Activated naive CD4-positive, alpha-beta T cell (primary cell): ENCODE measurements around the gene F8A2.
"Not testable (repeated sequence)": the region's sequence is repeated elsewhere in the genome, so short reads cannot be mapped to it uniquely, and the experiment has no call there.

ENCODE experiments used
- DNase-seq, 4 experiments: peaks; one replicate each; lab custom pipeline; 2025; lab: John Stamatoyannopoulos, UW

F8A2 gene

DNA sequence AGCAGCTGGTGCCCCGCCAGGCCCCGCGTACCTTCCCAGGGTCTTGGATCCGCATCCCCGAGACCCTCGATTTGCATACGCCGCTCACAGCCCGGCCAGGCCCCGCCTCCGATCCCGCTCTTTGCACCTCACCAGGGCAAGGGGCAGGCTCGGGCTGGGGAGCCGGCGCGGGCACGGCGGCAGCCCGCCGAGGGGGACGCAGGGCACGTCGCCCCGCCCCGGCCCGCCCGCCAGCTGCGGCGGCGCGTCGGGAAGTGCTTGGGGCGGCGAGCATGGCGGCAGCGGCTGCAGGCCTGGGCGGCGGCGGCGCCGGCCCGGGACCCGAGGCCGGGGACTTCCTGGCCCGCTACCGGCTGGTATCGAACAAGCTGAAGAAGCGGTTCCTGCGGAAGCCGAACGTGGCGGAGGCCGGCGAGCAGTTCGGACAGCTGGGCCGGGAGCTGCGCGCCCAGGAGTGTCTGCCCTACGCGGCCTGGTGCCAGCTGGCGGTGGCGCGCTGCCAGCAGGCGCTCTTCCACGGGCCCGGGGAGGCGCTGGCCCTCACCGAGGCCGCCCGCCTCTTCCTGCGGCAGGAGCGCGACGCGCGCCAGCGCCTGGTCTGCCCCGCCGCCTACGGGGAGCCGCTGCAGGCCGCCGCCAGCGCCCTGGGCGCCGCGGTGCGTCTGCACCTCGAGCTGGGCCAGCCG, at the start of gene F8A2:
Gene F8A2 (plus strand): TSS at position 253 of the 686 bp plus-strand sequence. CDS start 20 bp downstream, at position 273.
- not testable (repeated sequence) for DNase-seq

- no peak for DNase-seq
These were observed 48.3 kb upstream of the F8A2 start for GRCh38 chrX:155333544-155334100.

DNA sequence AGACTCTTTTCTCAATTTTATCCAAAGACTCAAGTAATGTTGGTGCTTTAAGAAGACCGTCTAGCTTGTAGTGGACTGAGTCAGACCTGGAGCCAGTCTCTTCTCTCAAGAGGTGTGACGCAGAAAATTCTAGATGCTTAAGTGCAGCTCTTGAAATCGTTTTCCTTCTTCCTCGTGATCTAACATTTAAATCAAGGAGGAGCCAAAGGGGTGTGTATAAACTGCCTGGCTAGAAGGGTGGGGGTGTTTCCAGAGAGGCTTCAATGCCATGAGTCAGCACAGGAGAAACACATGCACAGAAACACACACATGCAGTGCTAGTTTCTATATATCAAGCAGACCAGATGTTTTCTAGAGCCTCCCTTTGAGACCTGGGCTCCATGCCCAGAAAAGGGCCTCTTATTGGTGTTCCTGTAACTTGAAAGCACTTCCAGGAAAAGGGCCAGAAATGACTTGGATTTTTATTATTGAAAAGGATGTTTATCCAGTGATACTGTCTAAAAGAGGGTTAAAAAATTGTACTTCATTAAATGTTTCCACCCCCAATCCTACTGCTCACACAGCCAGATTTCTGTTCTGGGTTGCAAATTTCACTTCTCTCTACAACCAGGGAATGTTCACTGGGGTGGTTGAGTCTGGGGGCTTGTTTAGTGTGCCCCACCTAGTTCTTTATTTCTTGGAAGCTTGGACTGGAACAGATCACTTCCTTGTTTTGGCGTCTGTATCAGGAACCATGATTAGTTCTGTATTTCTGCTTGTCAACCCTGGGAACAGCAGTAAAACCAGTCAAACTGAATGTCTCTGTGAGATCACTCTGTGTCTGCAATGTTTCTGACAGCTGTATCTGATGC, 47.2 kb upstream of the F8A2 start, which contains the start of gene CLIC2:
Gene CLIC2 (minus strand): TSS at position 129 of the 851 bp plus-strand sequence. CDS start 187 bp downstream, outside the sequence.
- DNase-seq, result no peak

GRCh38 chrX:155335337-155335712, 46.6 kb upstream of the F8A2 start:
- DNase-seq, result not testable (repeated sequence)

- DNase-seq, result not testable (repeated sequence)
These were observed 36.2 kb upstream of the F8A2 start for GRCh38 chrX:155345689-155346088.

DNA sequence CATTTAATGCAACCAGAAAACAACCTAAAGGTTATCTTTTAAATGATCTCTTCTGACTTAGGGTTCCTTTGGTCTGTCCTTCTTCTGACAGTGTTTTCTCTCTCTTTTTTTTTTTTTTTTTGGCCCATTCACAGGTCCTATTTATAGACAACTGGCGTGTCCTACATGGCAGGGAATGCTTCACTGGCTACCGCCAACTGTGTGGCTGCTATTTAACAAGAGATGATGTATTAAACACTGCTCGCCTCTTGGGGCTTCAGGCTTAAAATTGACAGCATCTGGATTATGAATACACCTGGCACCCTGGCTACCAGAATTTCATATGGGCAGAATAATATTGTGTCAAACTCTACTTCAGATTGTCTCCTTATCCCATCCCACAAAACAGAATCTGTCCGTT, 32.4 kb upstream of the F8A2 start:
- DNase-seq, result not testable (repeated sequence)

GRCh38 chrX:155363712-155364111, 18.2 kb upstream of the F8A2 start:
- DNase-seq, result not testable (repeated sequence)

- not testable (repeated sequence) for DNase-seq
These were observed 8.0 kb upstream of the F8A2 start for GRCh38 chrX:155373777-155374458.

DNA sequence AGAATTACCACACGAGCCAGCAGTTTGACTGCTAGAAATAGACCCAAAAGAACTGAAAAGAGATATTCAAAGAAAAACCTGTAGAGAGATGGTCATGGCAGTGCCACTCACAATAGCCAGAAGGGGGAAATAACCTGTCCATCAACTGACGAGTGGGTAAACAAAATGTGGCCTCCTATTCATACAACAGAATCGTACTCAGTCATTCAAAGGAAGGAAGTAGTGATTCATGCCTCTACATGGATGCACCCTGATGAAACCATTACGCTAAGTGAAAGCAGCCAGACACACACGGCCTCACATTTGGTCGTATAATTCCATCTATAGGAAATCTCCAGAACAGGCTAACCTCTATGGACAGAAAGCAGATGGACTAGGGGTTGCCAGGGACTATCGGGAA, 2.1 kb upstream of the F8A2 start:
- DNase-seq, result not testable (repeated sequence)

DNA sequence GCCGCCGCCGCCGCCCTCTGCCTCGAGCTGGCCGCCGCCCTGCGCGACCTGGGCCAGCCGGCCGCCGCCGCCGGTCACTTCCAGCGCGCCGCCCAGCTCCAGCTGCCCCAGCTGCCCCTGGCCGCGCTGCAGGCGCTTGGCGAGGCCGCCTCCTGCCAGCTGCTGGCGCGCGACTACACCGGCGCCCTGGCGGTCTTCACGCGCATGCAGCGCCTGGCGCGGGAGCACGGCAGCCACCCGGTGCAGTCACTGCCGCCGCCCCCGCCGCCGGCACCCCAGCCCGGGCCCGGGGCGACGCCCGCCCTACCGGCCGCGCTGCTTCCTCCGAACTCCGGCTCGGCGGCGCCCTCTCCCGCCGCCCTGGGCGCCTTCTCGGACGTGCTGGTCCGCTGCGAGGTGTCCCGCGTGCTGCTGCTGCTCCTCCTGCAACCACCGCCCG, 653 bp downstream of the F8A2 start:
- DNase-seq, result not testable (repeated sequence)

DNA sequence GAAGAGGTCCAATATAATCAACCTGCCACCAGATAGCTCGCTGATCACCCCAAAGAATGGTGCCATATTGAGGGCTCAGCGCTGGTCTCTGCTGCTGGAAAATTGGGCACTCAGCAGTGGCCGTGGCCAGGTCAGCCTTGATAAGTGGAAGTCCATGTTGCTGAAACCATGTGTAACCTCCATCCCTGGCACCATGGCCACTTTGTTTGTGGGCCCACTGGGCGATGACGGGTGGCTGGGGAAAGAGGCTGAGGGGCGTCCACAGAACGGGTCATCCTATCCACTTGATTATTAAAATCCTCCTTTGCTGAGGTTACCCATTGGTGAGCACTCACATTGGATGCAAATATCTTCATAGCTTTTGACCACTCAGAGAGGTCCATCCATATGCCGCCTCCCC, 7.7 kb downstream of the F8A2 start:
- no peak for DNase-seq

- not testable (repeated sequence) for DNase-seq
These were observed 12.9 kb downstream of the F8A2 start for GRCh38 chrX:155394747-155395276.

DNA sequence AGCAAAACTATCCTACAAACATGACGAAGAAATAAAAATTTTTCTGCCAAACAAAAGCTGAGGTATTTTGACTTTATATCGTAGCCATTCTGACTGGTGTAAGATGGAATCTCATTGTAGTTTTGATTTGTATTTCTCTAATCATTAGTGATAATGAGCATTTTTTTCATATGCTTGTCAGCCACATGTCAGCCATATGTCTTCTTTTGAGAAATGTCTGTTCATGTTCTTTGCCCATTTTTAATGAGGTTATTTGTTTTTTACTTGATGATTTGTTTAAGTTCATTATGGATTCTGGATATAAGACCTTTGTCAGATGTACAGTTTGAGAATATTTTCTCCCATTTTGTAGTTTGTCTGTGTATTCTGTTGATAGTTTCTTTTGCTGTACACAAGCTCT, 24.5 kb downstream of the F8A2 start:
- DNase-seq, result no peak

- no peak for DNase-seq
These were observed 35.9 kb downstream of the F8A2 start for GRCh38 chrX:155417769-155418168.
